AG08396 (cell line): ENCODE measurements around the gene CLIP2.
"Not testable (repeated sequence)": the region's sequence is repeated elsewhere in the genome, so short reads cannot be mapped to it uniquely, and the experiment has no call there.

Experiments
- DNase-seq: peaks from one replicate; pipeline ENCODE4 v3.0.0; 2012; ENCODE audit warnings: low spot score, mixed read lengths

CLIP2 gene

DNA sequence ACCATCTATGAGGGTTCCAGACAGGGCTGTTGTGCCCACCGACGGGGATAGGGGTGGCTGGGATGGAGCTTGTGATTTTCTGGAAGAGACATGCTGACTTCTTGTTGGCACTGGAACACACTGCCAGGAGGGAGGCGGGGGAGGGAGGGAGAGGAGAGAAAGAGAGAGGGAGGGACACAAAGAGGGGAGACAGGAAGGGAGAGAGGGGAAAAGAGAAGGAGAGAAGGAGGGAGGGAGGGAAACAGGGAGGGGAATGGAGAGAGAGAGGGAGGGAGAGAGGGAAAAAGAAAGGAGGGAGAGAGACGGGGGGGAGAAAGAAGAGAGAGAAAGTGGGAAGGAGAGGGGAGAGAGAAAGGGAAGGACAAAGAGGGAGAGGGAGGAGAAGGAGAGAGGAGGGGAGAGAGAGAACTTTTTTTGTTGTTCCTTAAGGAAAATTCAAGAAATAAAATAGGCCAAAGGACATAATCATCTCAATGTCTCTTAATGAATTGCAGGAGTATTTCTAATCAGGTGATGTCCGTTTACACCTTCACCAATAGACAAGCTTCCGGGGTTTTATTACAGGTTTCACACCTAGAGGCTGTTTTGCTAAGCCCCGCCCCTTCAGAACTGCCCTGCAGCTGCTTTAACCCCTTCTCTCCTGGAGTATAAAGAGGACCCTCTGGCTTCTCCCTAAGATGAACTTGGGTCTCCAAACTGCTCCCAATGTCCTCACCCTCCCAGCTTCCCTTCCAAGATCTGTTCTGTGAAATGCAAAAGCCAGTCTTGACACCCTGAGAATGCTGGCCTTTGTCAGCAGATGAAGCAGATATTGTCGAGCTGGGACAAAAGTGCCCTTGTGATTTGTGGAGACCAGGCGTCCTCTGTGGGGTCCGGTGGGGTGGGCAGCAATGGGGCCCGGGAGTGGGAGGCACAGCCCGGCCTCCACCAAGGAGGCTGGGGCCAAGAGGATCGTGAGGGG lies 82.5 kb downstream of the CLIP2 start:
- DNase-seq = no peak

DNA sequence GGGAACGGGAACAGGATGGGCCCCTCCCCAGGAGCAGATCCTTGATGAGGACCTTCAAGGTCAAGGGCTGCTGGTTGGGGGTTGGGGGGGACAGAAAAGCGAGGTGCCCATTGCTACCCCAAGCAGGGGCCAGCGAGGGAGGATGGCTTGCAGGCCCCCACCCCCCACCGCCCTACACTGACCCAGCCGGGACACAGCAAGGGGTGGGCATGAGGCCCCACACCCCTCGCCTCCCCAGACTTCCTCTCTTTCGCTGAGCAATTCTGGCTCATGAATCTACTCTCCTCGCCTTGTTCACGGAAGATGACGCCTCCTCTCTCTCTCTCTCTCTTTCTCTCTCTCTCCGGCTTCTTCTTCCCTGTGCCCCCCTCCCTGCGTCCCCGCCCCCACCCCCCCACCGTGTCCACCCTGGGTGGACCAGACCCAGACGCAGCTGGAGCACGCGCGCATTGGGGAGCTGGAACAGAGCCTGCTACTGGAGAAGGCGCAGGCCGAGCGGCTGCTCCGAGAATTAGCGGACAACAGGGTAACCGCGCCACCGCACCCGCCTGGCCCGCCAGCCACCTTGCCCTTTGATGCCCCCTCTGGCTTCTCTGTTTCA lies 83.4 kb downstream of the CLIP2 start:
- DNase-seq = no peak

DNA sequence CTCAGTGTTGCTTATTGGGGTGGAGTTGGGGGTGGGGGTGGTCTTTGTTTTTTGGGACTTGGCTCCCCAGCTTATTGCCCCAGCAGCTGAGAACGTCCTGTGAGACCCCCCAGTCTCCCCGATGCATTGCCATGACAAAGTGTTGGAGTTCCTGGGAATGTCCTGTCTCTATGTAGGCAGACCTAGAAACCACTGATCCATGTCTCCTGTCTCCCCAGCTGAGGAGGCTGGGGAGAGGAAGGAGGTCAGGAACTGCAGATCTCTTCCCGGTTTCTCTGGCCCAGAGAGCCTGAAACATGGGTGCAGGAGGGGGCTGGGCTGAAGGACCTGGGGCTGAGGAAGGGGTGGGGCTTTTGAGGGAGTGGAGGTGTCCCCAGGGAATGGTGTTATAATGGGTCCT lies 84.3 kb downstream of the CLIP2 start:
- no peak for DNase-seq

DNA sequence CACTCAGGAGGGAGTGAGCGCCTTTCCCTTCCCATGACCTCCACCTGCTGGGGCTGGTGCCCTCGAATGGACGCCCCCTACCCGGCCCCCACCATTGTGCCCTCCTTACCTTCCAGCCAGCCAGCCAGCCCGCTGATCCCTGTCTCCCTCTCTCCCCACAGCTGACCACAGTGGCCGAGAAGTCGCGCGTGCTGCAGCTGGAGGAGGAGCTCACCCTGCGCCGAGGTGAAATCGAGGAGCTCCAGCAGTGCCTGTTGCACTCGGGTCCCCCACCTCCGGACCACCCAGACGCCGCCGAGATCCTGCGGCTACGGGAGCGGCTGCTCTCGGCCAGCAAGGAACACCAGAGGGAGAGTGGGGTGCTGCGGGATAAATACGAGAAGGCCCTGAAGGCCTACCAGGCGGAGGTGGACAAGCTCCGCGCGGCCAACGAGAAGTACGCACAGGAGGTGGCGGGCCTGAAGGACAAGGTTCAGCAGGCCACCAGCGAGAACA lies 86.6 kb downstream of the CLIP2 start:
- DNase-seq = no peak

DNA sequence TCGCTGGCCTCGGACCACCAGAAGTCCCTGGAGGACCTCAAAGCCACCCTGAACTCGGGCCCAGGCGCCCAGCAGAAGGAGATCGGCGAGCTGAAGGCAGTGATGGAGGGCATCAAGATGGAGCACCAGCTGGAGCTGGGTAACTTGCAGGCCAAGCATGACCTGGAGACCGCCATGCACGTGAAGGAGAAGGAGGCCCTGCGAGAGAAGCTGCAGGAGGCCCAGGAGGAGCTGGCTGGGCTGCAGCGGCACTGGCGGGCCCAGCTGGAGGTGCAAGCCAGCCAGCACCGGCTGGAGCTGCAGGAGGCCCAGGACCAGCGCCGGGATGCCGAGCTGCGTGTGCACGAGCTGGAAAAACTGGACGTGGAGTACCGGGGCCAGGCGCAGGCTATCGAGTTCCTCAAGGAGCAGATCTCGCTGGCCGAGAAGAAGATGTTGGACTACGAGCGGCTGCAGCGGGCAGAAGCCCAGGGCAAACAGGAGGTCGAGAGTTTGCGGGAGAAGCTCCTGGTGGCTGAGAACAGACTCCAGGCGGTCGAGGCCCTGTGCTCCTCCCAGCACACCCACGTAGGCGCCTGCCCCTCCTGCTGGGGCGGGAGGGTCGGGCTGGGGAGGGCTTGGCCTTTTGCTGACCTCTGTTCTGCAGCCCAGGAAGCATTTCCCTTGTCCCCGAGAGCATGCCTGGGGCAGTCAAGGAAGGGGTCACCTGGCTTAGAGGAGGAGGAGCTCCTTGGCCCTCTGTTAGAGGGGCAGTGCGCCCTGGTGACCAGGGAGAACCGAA lies 87.2 kb downstream of the CLIP2 start:
- DNase-seq = no peak

DNA sequence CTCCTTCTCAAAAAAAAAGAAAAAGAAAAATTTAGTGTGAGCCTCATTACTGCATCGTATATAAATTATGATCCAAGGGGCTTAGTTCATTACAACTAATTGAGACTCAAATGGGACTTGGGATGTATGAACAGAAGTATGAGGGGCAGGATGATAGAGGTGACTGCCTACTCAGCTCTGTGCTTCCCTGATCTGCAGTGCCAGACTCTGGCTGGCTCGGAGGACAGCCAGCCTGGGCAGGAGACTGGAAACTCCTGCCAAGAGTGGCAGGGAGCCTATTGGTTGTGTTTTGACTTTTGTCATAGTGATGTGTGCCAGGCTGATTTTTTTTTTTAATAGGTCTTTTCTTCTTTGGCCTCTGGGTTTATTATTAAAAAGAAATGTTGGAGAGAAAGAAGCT lies 90.7 kb downstream of the CLIP2 start:
- no peak for DNase-seq

DNA sequence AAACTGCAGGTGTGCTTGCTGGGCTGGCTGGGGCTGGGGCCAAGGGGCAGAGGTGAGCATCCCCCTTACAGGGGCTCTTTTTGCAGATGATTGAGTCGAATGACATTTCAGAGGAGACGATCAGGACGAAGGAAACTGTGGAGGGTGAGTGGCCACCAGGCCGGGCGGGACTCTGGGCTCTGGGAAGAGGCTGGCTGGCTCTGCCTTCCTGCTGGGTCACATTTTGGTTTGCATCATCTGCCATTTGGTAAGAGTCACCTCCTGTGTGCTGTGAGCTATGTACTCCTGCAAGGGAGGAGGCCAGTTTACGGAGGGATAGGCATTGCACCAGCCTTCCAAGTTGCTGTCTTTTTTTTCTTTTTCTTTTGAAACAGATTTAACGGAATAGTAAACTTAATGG lies 91.5 kb downstream of the CLIP2 start:
- no peak for DNase-seq

DNA sequence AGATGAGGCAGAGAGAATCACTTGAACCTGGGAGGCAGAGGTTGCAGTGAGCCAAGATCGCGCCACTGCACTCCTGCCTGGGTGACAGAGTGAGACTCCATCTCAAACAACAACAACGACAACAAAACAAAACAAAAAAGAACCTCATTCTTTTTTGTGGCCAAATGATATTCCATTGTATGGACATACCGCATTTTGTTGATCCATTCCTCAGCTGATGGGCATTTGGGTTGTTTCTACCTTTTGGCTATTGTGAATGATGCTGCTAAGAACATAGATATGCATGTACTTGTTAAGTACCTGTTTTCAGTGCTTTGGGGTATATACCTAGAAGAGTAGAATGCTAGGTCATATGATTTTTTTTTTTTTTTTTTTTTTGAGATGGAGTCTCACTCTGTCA lies 94.9 kb downstream of the CLIP2 start:
- not testable (repeated sequence) for DNase-seq

DNA sequence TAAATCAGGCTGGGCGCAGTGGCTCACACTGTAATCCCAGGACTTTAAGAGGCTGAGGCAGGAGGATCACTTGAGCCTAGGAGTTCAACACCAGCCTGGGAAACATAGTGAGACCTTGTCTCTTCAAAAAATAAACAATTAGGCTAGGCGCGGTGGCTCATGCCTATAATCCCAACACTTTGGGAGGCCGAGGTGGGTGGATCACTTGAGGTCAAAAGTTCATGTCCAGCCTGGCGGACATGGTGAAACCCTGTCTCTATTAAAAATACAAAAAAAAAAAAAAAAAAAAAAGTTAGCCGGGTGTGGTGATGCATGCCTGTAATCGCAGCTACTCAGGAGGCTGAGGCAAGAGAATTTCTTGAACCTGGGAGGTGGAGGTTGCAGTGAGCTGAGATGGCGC lies 95.6 kb downstream of the CLIP2 start:
- not testable (repeated sequence) for DNase-seq

DNA sequence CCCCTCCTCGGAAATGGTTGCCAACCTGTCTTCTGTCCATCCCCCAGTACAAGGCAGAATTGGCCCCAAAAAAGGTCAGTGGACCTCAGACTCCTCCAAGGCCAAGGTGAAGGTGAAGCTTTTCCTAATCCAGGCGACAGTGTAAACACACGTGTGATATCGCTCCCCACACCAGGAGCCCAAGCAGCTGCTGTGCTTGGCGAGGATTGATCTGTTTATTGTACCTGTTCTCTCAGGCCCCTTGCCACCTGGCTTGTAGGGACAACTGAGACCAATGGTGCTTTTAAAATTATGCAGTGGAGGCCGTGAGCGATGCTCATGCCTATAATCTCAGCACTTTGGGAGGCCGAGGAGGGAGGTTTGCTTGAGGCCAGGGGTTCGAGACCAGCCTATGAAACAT lies 98.4 kb downstream of the CLIP2 start:
- no peak for DNase-seq

DNA sequence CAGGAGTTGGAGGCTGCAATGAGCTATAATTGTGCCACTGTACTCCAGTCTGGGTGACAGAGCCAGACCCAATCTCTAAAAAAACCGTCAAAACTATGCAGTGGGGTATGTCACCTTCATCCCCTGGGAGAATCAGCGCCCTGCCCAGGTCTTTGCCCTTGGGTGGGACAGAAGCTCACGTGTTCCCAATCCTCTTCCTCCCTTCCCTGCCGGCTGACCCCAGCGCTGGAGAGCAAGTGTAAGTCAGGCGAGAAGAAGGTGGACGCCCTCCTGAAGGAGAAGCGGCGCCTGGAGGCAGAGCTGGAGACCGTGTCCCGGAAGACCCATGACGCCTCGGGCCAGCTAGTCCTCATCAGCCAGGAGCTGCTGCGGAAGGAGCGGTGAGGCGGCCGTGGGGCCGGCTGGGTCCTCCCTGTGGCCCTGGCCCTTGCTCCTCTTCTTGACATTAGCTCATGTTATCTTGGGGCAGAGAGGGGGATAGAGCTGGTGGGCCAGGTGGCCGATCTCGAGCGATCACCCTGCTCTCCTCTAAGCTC lies 99.7 kb downstream of the CLIP2 start:
- no peak for DNase-seq

DNA sequence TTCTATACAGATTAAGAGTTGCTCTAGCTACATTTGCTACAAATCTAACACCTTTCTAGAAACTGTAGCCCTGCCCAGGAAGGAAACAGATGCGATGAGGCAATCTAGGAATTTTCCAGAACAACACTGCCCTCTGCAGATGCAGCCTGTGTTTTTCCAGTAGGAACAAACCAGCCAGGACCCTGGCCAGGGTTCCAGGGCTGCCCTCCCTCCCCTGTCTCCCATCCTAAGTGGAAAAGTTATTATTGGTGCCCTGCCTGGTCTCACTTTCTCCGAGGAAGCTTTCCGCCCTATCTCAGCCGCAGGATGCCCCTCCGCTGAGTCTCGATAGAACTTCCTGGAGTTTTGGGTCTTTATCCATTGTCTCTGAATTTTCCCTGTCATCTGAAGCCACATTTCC lies 104.5 kb downstream of the CLIP2 start:
- not testable (repeated sequence) for DNase-seq

DNA sequence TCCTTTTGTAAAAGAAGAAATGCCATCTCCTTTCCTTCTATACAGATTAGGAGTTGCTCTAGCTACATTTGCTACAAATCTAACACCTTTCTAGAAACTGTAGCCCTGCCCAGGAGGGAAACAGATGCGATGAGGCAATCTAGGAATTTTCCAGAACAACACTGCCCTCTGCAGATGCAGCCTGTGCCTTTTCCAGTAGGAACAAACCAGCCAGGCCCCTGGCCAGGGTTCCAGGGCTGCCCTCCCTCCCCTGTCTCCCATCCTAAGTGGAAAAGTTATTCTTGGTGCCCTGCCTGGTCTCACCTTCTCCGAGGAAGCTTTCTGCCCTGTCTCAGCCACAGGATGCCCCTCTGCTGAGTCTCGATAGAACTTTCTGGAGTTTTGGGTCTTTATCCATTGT lies 105.4 kb downstream of the CLIP2 start:
- DNase-seq = peak; percentile 44

DNA sequence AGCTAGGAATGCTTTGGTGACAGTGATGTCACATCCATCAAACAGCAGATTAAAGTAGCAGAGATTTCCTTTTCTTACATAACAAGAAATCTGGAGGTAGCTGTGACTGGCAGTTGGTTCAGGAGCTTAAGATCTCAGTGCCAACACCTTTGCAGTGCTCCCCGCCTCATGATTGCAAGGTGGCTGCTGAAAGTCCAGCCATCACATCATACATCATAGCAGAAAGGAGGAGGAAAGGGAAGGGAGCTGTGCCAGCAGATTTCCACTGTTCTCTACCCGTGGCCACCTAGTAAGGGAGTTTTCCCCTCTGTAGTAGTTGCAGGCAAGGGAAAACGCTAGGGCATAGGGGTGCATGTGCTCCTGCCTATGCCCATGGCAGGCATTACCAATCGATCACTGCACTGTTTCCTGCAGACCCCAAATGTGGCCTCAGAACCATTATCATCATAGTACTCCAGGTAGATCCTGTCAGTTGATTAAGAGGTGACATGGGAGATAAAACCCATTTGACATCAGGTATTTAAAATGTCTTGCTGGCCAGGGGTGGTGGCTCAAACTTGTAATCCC lies 106.6 kb downstream of the CLIP2 start:
- no peak for DNase-seq

DNA sequence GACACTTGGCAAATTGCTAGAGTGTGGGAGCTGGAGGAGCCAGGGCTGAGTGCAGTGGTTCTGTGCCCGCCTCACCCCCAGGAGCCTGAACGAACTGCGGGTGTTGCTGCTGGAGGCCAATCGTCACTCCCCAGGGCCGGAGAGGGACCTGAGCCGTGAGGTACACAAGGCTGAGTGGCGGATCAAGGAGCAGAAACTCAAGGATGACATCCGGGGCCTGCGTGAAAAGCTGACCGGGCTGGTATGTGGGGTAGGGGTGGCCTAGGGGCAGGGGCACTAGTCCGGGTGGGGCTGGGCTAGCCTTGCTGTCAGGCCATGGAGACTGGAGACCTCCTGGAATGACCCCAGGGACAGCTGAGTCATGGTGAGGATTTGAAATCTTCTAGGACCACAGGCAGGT lies 107.8 kb downstream of the CLIP2 start:
- no peak for DNase-seq

DNA sequence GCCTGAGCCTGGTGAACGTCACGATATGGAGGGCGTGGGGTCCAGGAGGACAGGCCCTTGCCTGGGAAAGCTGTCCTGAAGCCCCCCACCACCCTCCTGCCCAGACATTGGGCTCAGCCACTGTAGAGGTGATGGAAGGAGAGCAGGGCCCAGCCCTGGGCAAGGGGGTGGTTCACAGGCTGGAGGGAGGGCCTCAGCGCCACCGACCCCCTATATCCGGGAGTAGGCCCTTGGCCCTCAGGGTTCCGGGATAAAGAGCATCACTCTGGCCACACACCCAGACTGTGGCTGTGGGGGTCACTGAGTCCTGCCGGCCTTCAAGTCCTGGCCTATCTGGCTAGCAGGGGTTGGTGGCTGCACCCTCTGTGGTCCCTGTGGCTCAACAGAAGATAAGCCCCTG lies 109.2 kb downstream of the CLIP2 start:
- no peak for DNase-seq

DNA sequence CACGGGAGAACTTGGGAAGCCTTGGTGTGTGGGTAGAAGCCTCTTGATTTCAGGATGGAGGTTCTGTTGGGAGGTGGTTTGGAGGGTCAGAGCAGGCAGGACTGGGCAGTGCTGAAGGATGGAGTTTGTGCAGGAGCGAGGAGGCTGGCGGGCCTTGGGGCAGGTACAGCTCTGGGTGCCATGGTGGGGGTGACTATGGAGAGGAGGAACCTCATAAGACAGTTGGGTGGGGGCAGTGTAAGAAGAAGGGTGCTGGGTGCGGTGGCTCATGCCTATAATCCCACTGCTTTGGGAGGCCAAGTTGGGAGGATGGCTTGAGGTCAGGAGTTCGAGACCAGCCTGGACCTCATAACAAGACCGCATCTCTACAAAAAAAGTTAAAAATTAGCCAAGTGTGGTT lies 109.8 kb downstream of the CLIP2 start:
- DNase-seq = no peak

DNA sequence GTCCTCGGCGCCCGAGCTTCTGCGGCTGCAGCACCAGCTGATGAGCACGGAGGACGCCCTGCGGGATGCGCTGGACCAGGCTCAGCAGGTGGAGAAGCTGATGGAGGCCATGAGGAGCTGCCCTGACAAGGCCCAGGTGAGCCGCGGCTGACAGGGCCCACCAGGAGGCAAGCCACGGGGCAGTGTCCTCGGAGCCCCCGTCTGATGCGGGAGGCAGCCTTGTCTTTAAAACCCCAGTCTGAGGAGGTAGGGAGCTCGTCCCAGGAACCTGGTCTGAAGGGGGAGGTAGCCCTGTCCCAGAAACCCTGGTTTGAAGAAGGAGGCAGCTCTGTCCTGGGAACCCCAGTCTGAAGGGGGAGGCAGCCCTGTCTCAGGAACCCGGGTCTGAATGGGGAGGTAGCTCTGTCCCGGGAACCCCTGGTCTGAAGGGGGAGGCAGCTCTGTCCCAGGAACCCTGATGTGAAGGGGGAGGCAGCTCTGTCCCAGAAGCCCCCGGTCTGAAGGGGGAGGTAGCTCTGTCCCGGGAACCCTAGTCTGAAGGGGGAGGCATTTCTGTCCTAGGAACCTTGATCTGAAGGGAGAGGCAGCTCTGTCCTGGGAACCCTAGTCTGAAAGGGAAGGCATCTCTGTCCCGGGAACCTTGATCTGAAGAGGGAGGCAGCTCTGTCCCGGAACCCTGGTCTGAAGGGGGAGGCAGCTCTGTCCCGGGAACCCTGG lies 111.4 kb downstream of the CLIP2 start:
- no peak for DNase-seq

DNA sequence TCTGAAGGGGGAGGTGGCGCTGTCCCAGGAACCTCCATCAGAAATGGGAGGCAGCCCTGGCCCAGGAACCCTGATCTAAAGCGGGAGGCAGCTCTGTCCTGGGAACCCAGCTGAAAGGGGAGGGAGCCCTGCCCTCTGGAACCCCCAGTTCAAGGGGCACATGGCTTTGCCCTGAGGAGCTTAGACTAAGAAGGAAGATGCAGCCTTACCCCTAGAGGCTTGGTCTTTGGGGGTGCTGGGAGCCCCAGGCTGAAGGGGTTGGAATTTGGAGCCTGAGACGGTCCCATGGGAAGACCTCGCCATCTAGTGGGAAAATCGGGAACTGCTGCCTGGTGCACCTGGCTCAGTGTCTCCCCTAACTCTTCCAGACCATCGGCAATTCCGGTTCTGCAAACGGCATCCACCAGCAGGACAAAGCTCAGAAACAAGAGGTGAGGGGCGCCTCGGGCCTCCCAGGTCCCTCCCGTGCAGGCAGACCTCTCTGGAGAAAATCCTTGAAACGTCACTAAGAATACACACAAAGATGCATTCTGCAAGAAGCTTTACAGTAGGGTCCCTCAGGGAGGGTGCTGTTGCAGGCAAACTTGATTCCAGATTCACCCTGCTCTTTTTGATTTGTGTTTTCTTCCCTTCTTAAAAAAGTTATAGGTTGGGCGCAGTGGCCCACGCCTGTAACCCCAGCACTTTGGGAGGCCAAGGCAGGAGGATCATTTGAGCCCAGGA lies 112.1 kb downstream of the CLIP2 start:
- DNase-seq = peak; percentile 82

DNA sequence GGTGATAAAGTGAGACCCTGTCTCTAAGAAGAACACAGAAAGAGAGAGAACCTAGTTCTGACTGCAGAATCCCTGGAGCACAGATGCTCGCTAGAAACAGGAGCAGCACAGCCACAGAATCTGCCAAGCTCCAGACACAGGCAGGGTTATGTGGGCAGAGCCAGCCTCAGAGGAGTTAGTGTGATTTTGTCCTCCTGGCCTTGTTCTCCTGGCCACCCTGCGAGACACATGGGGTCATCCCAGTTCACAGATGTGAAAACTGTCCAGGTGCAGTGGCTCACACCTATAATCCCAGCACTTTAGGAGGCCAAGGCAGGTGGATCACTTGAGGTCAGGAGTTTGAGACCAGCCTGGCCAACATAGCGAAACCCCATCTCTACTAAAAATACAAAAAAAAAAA lies 113.5 kb downstream of the CLIP2 start:
- DNase-seq = not testable (repeated sequence)
